HG03175 (cell line): ENCODE measurements around the gene NAPSA.
"Not testable (repeated sequence)": the region's sequence is repeated elsewhere in the genome, so short reads cannot be mapped to it uniquely, and the experiment has no call there.

Experiments
- ATAC-seq: cut with Tn5 transposase; IDR thresholded peaks from one replicate; pipeline ENCODE4 v1.9.1; 2021; ENCODE audit warnings: mild to moderate bottlenecking, moderate library complexity; ENCODE audit not compliant: unreplicated experiment

NAPSA gene

DNA sequence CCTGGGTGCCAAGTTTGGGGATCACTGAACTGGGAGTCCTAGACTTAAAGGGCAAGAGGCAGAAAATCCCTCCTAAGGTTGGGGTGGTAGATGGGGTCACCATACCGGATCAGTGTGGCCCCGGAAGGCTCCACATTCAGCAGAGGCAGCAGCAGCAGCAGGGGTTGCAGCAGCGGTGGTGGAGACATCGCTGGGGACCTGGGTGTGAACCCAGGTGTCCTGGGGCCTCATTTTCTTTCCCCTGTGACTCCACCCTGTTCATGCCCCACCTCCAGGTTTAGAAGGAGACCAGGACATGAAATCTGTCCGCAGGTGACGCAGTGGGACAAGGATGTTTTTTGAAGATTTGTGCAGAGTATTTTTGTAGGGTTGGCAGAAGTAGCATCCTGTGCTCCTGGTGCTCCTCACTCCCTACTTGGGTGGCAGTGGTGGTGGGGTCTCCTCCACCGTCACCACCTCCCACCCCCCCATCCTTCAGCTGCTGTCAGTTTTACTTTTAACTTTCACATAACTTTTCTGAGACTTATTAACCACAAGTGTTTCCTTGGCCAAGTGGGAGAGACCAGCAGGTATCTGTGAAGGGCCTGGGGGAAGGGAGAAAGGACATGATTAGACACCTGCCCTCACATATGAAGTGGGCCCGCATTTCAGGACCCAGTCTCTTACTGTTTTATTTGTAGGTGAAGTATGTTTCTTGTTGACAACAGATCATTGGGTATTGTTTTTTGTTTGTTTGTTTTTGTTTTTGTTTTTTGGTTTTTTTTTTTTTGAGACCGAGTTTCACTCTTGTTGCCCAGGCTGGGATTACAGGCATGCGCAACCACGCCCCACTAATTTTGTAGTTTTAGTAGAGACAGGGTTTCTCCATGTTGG, at the start of gene NAPSA:
TSS of gene NAPSA (minus strand) at position 206 of the 873 bp plus-strand sequence. CDS start at position 188, 18 bp downstream.
- ATAC-seq = no peak

DNA sequence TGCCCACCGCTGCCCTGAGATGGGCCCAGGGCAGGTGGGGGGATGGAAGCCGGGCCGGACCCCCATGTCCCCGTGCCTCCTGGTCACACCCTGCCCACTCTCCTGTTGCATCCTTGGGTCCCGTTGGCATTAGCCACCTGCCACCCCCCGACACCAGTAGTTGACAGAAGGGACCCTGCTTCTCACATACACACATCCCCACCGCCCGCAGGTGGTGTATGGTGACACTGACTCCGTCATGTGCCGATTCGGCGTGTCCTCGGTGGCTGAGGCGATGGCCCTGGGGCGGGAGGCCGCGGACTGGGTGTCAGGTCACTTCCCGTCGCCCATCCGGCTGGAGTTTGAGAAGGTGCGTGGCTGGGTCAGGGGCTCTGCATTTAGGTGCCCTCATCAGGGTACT, 48.1 kb upstream of the NAPSA start:
- no peak for ATAC-seq

DNA sequence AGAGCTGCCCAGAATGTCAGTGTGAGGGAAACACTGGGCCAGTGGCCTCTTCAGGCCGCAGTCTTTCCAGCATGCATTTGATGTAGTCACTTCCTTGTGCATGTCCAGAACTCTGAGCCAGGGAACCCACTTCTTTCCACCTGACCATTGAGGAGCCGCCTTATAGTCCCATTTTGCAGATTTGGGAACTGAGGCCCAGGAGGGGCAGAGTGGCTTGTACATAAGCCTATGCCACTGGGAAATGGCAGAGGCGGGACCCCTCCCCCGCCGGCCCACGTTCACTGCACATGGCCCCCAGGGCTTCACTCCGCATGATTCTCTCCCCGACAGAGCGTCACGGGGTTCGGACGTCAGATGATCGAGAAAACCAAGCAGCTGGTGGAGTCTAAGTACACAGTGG, 47.7 kb upstream of the NAPSA start:
- ATAC-seq = no peak

DNA sequence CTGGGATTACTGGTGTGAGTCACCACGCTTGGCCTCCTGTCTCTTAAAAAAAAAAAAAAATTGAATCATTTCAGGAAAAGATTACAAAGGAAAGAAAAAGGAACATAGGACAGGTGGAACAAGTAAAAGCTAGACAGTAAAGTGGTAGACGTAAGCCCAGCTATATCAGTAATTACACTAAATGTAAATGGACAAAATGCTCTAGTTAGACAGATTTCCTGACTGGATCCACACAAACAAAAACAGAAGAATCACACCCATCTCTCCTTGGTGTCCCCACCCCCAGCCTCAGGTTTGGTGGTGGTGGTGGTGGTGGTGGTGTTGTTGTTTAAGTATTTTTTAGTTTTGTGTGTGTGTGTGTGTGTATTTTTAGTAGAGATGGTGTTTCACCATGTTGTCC, 47.0 kb upstream of the NAPSA start:
- ATAC-seq = no peak

DNA sequence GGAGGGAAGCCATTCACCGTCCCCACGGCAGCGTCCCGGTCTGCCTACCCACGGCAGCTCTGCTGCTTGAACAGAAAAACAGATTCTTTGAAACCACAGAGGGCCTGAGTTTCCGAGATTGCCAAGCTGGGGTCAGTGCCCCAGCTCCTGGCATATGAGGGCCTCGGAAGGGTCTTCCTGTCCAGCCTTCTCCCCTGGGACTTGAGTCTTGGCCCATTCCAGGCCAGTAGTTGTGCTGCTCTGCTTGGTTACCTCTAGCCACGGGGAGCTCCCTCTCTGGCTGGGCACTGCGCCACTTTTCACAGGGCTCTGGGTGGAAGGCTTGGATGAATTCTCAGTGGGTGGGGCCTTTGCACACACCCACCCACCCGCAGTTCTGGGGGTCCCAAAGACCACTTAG, 44.7 kb upstream of the NAPSA start:
- no peak for ATAC-seq

DNA sequence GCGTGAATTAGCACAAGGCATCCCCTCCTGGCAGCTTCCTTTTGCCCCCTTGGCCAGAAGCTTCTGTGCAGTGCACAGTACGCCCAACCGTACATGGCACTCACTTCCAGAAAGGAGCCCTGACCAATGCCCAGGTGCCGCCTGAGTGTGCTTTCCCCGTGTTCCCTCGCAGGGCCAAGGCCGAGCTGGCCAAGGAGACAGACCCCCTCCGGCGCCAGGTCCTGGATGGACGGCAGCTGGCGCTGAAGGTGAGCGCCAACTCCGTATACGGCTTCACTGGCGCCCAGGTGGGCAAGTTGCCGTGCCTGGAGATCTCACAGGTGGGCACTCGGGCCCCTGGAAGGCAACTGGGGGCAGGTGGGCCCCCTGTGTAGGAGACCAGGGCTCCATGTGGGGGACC, 43.9 kb upstream of the NAPSA start:
- no peak for ATAC-seq

DNA sequence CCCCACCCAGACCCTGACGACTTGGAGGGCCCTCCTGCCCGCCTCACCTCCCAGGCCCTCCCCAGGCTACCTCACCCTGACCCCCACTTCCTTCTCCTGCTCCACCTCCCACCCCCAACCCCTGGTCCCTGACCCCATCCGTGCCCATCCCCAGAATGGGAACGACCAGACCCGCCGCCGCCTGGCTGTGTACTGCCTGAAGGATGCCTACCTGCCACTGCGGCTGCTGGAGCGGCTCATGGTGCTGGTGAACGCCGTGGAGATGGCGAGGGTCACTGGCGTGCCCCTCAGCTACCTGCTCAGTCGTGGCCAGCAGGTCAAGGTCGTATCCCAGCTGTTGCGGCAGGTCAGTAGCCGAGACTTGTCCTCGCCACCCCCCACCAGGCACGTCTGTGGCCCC, 41.4 kb upstream of the NAPSA start:
- ATAC-seq = no peak

DNA sequence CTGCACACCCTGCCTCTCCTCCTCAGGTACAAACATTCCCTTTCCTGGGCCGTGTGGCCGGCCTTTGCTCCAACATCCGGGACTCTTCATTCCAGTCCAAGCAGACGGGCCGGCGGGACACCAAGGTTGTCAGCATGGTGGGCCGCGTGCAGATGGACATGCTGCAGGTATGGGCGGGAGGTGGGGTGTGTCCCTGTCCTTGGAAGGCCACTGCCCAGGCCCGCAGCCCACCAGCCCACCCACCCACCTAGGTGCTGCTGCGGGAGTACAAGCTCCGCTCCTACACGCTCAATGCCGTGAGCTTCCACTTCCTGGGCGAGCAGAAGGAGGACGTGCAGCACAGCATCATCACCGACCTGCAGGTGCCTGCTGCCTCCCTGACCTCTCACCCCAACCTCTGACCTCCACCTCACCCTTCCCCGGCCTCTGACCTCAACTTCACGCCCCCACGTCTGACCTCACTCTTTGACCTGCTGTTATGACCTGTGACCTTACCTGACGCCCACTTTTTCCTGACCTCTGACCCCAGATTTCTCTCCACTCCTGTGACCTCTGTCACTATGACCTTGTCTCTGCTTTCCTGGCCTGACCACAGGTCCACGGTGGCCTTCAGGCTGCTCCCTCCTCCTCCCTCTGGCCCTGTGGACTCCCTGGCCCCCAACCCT, 40.8 kb upstream of the NAPSA start:
- ATAC-seq = no peak

DNA sequence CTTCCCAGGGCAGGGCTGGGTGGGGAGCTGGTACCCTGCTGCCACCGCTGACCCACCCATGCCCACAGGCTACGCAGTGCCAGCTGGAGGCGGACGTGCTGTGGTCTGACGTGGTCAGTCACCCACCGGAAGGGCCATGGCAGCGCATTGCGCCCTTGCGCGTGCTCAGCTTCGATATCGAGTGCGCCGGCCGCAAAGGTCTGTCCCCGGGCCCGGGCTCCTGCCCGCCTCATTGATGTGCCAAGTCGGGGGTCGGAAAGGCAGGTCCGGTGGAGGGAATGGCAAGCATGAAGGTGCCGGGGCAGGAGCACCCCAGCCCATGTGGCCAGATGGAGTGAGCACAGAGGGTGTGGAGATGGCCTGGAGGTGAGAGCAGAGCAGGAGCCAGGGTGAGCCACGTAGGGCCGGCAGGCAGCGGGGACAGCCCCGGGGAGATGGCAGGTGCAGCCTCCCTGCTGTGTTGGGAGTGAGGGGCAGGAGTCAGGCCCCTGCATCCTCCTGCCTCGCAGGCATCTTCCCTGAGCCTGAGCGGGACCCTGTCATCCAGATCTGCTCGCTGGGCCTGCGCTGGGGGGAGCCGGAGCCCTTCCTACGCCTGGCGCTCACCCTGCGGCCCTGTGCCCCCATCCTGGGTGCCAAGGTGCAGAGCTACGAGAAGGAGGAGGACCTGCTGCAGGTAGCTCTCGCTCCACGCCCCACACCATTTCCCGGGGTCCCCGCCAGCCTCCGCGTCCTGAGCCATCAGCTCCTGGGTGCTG, 37.3 kb upstream of the NAPSA start:
- no peak for ATAC-seq

DNA sequence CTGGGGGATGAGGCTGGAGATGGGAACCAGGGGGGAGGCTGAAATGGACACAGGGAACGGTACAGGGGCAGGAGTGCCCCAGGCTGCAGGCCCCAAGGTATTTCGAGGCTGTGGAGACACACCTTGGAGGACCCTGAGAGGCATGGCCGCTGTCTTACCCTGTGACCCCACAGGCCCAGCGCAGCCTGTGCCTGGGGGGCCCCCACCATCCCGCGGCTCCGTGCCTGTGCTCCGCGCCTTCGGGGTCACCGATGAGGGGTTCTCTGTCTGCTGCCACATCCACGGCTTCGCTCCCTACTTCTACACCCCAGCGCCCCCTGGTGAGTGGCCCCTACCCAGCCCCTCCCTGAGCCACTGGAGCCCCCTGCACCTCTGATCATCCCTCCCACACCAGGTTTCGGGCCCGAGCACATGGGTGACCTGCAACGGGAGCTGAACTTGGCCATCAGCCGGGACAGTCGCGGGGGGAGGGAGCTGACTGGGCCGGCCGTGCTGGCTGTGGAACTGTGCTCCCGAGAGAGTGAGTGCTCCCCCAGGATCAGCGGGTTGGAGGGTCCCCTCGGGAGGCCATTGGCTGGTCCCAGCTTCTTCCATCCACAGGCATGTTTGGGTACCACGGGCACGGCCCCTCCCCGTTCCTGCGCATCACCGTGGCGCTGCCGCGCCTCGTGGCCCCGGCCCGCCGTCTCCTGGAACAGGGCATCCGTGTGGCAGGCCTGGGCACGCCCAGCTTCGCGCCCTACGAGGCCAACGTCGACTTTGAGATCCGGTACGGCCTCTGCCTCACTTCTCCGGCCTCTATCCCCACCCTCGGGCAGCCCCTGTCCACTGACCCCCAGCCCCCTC, 36.4 kb upstream of the NAPSA start:
- ATAC-seq = no peak

DNA sequence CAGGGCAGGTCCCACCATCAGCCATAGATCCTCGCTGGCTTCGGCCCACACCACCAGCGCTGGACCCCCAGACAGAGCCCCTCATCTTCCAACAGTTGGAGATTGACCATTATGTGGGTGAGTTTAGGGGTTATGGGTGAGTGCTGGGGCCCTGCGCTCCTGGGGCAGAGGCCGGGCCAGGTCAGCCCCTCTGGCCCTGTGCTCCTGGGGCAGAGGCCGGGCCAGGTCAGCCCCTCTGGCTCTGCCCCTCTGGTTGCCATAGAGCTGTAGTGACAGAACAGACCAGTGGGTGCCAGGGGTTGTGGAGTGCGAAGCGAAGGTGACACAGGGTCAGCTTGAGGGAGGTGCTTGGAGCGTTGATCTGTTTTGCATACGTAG, 33.9 kb upstream of the NAPSA start:
- no peak for ATAC-seq

DNA sequence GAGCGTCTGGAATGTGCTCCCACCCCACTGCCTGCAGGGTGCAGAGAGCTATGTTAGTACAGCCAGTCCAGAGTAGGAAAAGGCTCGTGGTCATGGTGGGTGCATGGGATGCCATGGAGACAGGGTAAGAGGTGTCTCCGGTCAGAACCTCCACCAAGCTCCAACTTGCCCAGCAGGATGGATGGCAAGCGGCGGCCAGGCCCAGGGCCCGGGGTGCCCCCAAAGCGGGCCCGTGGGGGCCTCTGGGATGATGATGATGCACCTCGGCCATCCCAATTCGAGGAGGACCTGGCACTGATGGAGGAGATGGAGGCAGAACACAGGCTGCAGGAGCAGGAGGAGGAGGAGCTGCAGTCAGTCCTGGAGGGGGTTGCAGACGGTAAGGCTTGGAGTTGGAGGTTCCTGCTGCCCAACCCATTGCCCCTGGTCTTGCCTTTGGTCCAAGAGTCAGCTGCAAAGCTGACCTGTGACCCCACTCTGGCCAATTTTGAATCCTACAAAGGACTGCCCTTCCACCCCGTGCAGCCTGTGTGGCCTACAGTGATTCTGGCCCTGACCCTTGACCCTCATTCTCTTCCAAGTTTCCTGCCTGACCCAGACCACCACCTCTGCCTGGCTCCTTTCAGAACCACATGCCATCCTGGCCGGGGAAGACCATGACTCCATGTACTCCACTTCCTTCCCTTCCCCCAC, 33.4 kb upstream of the NAPSA start:
- no peak for ATAC-seq

DNA sequence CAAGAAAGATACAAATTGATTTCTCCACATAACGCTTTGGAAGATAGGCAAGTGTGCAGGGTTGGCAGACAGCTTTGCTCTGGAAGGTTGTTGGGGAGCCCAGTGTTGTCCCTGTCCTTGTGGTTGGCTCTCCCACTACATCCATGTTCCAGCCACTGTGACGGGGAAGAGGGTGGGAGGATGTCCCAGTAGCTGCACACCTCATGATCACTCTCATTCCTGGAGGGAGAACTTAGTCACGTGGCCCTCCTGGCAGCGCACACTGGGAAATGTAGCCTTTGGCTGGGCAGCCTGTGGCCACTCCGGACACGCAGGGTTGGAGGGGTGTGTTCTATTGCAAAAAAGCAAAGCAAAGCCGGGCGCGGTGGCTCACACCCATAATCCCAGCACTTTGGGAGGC, 28.6 kb upstream of the NAPSA start:
- ATAC-seq = no peak

DNA sequence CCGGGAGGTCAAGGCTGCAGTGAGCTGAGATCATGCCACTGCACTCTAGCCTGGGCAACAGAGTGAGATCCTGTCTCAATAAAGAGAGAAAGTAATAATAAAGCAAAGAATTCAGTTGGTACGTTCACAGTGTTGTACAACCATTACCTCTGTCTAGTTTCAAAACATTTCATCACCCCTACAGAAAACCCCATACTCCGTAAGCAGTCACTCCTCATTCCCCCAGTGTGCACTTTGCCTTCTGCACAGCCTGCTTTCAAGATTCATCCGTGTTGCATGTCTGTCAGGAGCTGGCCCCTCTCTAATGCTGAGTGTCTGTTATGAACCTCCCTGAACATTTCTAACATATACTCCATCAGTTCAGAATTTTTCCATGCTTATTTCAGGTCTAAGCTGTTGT, 28.1 kb upstream of the NAPSA start:
- ATAC-seq = no peak

DNA sequence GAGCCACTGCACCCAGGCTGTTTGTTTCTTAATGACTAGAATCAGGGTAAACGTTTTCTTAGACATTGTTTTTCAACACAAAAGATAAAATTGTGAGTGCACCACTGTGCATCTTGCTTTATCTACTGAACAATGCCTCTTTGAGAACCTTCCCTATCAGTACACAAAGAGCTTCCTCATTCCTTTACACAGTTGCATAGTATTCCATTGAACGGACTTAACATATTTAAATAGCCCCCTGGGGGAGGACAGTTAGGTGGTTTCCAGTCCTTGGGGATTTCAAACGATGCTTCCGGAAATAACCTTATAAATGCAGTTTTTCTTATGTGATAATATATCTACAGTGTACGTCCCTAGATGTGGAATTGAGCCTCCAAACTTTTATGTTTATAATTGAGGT, 27.3 kb upstream of the NAPSA start:
- no peak for ATAC-seq

DNA sequence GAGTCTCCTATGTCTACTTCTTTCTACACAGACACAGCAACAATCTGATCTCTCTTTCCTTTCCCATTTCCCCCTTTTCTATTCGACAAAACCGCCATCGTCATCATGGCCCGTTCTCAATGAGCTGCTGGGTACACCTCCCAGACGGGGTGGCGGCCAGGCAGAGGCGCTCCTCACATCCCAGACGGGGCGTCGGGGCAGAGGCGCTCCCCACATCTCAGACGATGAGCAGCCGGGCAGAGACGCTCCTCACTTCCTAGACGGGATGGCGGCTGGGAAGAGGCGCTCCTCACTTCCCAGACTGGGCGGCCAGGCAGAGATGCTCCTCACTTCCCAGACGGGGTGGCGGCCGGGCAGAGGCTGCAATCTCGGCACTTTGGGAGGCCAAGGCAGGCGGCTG, 25.5 kb upstream of the NAPSA start:
- not testable (repeated sequence) for ATAC-seq

DNA sequence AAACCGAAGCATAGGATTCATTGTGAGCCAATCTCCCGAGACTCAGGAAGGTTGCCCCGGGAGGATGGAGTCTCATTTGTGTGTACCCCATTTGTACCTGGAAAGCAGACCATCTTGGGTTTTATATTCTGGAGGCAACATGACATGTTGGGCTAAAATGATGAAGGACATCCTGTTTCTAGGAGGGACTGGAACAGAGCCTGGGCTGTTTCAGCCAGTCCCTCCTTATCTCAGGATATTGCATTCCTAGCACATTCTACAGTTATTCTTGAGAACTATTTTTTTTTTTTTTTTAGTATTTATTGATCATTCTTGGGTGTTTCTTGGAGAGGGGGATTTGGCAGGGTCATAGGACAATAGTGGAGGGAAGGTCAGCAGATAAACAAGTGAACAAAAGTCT, 24.9 kb upstream of the NAPSA start:
- not testable (repeated sequence) for ATAC-seq

DNA sequence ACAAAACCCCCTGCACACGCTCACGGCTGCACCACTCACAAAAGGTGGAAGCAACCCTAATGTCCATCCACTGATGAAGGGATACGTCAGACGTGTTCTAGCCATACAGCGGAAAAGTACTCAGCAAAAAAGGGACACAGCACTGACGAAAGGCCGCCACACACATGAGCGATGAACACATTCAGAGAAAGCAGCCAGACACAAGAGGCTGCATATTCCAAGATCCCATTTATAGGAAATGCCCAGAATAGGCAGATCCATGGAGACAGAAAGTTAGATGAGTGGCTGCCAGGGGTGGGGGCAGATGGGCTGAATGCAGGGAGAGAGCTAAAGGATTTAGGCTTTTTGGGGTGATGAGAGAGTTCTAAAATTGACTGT, 22.4 kb upstream of the NAPSA start:
- no peak for ATAC-seq

DNA sequence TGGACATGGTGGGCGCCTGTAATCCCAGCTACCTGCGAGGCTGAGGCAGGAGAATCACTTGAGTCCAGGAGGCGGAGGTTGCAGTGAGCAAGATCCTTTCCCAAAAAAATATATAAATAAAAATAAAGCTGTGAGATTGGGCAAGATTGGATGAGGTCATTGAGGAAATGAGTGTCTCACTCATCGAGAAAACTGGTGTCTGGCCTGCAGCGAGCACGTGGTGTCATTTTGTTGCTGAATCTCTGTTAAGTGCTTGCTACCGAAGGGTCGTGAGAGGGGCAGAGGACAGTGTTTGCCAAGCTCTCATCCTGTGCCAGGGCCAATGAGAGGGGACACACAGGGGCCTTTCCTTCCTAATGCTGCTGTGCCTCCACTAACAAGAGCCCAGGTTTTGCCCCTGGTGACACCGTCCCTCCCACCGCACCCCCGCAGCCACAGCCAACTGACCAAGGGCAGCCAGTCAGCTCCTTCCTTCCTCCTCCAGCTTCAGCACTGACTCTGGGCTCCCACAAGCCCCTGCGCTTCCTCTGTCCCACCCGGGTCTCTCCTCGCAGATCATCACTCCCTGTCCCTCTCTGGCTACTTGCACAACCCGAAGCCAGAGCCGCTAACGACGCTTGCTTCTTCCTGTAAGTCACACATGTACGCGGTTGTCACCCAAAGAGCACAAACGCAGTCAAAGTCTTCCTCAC, 21.9 kb upstream of the NAPSA start:
- ATAC-seq = no peak
